GM19240 (cell line): ENCODE data around the gene NR2C2.
"Not testable (repeated sequence)": the region's sequence is repeated elsewhere in the genome, so short reads cannot be mapped to it uniquely, and the experiment has no call there.

Experiments used
- DNase-seq: peaks from one replicate; pipeline ENCODE4 v3.0.0; 2011; ENCODE audit warnings: low spot score; ENCODE audit not compliant: insufficient read length

Gene NR2C2

DNA sequence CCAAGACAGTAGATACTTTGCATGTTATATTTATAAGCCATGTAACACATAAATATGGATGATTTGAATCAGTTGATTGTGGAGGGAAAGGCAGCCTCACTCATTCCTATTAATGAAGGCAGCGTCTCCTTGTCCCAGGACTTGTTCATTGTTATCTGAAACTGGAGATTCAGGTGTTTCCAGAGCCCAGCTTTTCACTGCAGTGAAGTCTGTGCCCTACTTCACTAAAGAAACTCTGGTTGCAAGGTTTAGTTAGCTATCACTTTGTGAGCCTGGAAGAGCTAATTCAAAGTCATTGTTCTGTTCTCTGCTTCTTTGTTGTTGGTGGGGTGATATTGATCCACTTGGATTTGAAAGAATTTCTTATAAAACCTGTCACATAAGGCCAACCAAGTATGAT is 9.8 kb downstream of the NR2C2 start:
- no peak for DNase-seq

GRCh38 chr3:14957925-14958324 is 10.5 kb downstream of the NR2C2 start:
- no peak for DNase-seq

GRCh38 chr3:14959359-14959943 is 12.1 kb downstream of the NR2C2 start:
- DNase-seq = no peak

DNA sequence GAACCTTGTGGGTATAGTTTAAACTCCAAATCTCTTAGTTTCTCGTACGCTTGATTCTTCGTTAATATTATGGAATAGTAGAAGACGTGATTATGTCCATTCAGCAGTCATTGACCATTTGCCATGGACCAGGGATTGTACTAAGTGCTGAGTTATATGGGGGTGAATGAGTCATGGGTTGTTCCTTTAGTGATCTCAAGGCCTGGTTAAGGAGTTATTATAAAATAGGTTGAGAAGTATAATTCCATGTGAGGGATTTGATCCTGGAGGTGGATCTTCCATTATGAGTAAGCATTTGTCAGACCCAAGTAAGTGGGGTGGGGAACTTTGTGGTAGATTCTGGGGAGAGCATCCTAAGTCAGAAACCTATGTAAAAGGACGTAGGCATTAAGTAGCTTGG is 15.4 kb downstream of the NR2C2 start:
- no peak for DNase-seq

- no peak for DNase-seq
These were observed 19.9 kb downstream of the NR2C2 start for GRCh38 chr3:14967285-14967684.

GRCh38 chr3:14969671-14970070 is 22.3 kb downstream of the NR2C2 start:
- no peak for DNase-seq

DNA sequence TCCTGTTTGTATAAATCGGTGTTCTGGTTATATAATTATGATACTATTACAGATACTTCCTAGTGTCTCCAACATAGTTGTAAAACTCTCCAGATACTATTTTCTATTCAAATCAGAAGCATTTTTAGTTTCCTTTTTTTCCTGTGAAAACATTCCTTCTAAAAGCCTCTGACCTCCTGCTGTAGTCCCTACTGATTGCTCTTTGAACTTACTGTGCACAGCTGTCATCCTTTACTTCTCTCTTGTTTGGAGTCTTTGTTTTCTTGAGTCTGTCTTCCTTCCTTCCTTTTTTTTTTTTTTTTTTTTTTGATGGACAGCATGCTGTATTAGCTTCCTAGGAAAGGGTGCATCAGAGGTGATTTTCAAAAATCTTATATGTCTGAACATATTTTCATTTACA is 28.9 kb downstream of the NR2C2 start:
- DNase-seq = no peak

- DNase-seq = no peak
These were observed 33.3 kb downstream of the NR2C2 start for GRCh38 chr3:14980689-14981088.

DNA sequence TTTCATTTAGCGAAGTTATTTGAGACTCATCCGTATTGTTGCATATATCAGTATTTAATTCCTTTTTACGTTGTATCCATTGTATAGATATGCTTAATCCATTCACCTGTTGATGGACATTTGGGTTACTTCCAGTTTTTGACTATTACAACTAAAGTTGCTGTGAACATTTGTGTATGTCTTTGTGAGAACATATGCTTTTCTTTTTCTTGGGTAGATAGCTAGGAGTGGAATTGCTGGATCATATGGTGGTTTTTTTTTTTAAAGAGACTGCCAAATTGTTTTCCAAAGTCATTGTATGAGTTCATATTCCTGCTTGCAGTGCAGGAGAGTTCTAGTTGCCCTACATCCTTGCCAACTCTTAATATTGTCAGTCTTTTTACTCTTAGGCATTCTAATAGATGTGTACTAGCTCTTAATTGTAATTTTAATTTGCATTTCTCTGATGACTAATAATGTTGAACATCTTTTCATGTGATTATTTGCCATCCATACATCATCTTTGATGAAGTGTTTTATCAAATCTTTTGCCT is 37.3 kb downstream of the NR2C2 start:
- no peak for DNase-seq

DNA sequence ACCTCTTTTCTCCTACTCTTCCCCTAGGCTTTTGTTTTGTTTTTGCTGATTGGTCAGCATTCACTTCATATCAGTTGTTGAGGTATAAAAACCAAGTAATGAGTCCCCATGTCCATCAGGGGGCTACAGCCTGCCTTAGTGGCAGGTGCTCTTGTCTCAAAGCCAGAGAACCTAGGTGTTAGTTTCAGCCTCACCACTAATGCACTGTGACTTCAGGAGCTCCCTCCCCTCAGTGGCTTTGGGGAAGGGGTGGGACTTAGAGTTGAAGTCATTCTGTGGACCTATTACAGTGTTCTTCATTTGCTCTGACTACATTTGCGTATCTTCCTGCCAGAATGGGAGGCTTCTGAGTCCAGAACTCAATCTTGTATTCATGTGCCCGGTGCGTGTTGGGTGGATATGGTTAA is 41.6 kb downstream of the NR2C2 start:
- DNase-seq = peak; percentile 84

DNA sequence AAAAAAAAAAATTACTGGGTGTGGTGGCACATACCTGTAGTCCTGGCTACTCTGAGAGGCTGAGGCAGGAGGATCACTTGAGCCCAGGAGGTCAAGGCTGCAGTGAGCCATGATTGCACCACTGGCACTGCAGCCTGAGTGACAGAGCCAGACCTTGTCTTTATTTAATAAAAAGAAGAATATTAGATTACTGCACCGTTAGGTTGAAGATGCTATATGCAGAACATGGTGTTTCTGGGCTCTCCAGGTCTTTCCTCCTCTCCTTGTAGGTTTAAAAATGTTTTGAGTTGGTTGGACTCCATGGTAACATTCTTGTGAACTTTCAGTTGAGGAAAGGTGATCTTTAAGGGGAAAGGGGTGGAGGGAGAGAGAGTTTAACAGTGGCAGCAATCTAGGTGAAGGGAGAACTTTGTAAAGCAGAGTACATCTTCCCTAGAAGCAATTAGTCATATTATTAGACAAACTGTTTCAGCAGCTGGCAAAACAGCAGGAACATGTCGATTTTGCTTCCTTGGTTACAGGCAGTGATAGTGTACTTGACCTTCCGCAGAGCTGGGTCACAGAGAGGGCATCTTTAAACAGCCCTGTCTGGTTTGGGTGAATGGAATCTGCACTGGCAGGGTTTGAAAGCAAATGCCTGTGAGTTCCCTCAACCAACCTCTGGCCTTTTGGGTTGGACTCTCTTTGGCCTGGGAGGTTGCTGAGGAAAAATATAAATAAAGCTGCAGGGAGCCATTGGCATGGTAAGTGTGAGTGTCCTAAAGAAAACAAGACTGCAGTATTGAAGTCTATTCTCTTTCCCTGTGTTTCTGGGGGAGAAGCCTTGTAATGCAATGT is 42.8 kb downstream of the NR2C2 start:
- DNase-seq = no peak

DNA sequence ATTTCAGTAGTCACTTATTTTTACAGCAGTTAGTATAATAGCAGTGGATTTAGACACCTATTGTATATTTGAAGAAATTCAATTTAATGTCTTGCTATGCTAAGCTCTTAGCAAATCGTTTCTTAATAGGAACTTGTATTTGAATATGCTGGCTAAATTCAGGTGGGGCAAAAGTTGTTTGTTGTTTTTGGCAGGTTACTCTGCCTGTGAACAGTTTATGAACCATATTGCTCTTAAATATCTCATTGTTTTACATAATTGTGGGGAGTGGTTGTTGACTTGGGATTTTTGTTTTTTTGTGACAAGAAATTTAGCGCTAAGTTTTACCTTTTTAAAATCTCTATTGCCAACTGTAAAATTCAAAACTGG is 43.4 kb downstream of the NR2C2 start:
- no peak for DNase-seq

GRCh38 chr3:14991151-14991742 is 43.9 kb downstream of the NR2C2 start:
- DNase-seq = no peak

- DNase-seq = no peak
These were observed 44.6 kb downstream of the NR2C2 start for GRCh38 chr3:14991818-14992612.

DNA sequence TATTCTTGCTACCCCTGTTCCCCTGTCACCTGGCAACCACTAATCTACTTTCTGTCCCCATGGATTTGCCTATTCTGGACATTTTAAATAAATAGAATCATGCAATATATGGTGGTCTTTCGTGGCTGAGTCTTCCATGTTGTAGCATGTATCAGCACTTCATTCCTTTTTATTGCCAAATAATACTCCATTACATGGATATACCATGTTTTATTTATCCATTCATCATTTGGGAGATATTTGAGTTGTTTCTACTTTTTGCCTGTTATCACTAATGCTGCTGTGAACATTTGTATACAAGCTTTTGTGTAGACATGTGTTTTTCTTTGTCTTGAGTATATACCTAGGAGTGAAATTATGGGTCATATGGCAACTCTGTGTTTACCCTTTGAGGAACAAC is 50.6 kb downstream of the NR2C2 start:
- DNase-seq = no peak

DNA sequence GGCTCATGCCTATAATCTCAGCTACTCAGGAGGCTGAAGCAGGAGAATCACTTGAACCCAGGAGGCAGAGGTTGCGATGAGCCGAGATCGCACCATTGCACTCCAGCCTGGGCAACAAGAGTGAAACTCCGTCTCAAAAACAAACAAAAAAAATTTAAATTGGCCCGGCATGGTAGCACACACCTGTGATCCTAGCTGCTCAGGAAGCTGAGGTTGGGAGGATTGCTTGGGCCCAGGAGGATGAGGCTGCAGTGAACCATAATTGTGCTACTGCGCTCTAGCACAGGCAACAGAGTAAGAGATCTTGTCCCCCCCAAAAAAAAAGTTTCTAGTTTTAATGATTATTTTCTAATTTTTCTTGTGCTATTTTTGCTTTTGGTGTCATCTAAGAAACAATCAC is 51.8 kb downstream of the NR2C2 start:
- not testable (repeated sequence) for DNase-seq

DNA sequence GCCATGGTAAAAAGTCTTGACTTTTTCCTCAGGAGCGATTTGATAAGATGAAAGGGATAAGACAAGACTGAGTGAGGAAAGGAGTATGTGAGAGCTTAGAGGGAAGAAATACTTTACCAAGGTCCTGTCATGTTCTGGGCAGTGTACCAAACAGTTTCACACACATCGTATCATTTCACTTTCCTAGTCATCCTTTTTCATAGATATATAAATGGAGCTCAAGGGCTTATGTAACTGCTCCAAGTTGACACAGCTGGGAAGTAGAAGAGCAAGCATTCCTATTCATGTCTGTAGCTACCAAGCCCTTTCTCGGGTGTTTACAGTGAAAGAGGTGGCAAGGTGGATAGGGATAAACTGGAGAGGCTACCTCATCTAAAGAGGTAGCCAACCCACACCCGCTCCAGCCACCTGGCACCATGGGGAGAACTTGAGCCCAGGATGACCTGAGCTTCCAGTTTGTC is 60.3 kb downstream of the NR2C2 start:
- DNase-seq = no peak

DNA sequence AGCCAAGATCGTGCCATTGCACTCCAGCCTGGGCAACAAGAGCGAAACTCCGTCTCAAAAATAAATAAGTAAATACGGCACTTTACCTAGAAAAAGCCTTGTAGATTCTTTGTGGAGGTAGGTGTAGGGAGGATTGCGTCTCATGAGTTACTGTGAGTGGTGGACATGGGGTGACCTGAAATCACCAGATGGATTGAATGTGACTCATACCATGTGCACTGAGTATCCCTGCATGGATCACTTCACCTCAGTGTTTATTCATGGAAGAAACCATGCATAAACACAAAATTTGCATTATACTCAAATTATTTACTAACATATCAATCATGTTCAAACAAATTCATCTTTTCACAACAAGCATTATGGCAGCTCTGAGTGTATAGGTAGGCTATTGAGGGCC is 61.8 kb downstream of the NR2C2 start:
- no peak for DNase-seq

DNA sequence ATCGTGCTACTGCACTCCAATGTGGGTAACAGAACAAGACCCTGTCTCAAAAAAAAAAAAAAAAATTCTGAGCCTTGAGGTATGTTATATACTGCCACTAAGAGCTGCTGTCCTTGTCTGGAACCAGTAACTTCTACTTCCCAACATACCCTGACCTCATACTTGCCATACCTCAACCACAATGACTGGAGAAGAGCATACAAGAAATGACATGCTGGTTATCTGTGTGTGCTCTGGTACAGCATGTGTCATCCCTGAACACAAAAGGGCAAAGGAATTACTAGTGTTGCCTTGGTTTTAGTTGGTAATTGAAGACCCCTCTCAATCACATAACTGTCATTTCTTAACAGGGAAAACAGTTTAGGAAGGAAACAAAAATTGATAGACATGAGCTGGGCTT is 63.3 kb downstream of the NR2C2 start:
- no peak for DNase-seq

GRCh38 chr3:15011174-15011573 is 63.8 kb downstream of the NR2C2 start:
- no peak for DNase-seq

- no peak for DNase-seq
These were observed 67.4 kb downstream of the NR2C2 start for GRCh38 chr3:15014606-15015328.
